Measurements from ENCODE around the gene MBTPS1. TPM values are rescaled to one million over a fixed set of nuclear protein-coding genes. Genes with fewer than 3 reads are reported as not detected.

The MBTPS1 gene
- total and polyA plus RNA-seq, 2 donors from 2014 or later: 45.5 to 91.7 TPM

- H3K36me3 ChIP-seq (ENCODE audit: control insufficient read depth in 2 of 3, insufficient read depth in 3 of 3, low read length in 3 of 3): peaks cover 4 to 80% (median 52%) of the 10 kb centered on the region in 3 donors
- H3K4me3 ChIP-seq (ENCODE audit: low read length in 3 of 3): no peak overlapping the region
- no peak for TF ChIP-seq CTCF (IDR thresholded peaks at IDR 0.05; ENCODE audit: borderline replicate concordance, extremely low read depth, insufficient read depth)
- DNase-seq (no peak), FAIRE-seq (no peak)
- intact Hi-C loops (cut with DNase I): loop anchor here (10.0 kb wide), 1 partner anchor 94 kb away; the partner anchor contains the start of gene NECAB2
- no peak overlapping the region for H3K27ac ChIP-seq (ENCODE audit: low read depth in 2 of 2, low read length in 2 of 2)
- no peaks in the 10 kb centered on the region for H3K9me3 ChIP-seq (ENCODE audit: control insufficient read depth in 2 of 3, insufficient read depth in 1 of 3, low read length in 3 of 3)
- H3K4me1 ChIP-seq (ENCODE audit: control insufficient read depth in 2 of 3, insufficient read depth in 2 of 3, low read depth in 1 of 3, low read length in 3 of 3): no peaks in the 10 kb centered on the region
- no peak overlapping the region for H3K9ac ChIP-seq (ENCODE audit: low read length in 3 of 3)
- no peaks in the 10 kb centered on the region for H3K27me3 ChIP-seq (ENCODE audit: control insufficient read depth, insufficient read depth, low read length)
These were observed 57.6 kb downstream of the MBTPS1 start for GRCh38 chr16:84059111-84059510.

- intact Hi-C loops (cut with DNase I): loop anchor here (10.0 kb wide), 1 partner anchor 94 kb away; the partner anchor contains the start of gene NECAB2
- no peak overlapping the region for H3K27ac ChIP-seq (ENCODE audit: low read depth in 2 of 2, low read length in 2 of 2)
- TF ChIP-seq CTCF (IDR thresholded peaks at IDR 0.05; ENCODE audit: borderline replicate concordance, extremely low read depth, insufficient read depth): no peak
- peaks cover 4 to 78% (median 51%) of the 10 kb centered on the region in 3 donors for H3K36me3 ChIP-seq (ENCODE audit: control insufficient read depth in 2 of 3, insufficient read depth in 3 of 3, low read length in 3 of 3)
- no peaks in the 10 kb centered on the region for H3K9me3 ChIP-seq (ENCODE audit: control insufficient read depth in 2 of 3, insufficient read depth in 1 of 3, low read length in 3 of 3)
- H3K4me3 ChIP-seq (ENCODE audit: low read length in 3 of 3): no peak overlapping the region
- DNase-seq (no peak), FAIRE-seq (no peak)
- H3K4me1 ChIP-seq (ENCODE audit: control insufficient read depth in 2 of 3, insufficient read depth in 2 of 3, low read depth in 1 of 3, low read length in 3 of 3): no peaks in the 10 kb centered on the region
- H3K9ac ChIP-seq (ENCODE audit: low read length in 3 of 3): no peak overlapping the region
- no peaks in the 10 kb centered on the region for H3K27me3 ChIP-seq (ENCODE audit: control insufficient read depth, insufficient read depth, low read length)
These were observed 58.1 kb downstream of the MBTPS1 start for GRCh38 chr16:84058664-84059063.

GRCh38 chr16:84058211-84058610 lies 58.5 kb downstream of the MBTPS1 start:
- FAIRE-seq (no peak), DNase-seq (no peak)
- H3K27me3 ChIP-seq (ENCODE audit: control insufficient read depth, insufficient read depth, low read length): no peaks in the 10 kb centered on the region
- H3K9ac ChIP-seq (ENCODE audit: low read length in 3 of 3): no peak overlapping the region
- no peak overlapping the region for H3K4me3 ChIP-seq (ENCODE audit: low read length in 3 of 3)
- intact Hi-C loops (cut with DNase I): loop anchor here (10.0 kb wide), 1 partner anchor 93 kb away; the partner anchor contains the start of gene NECAB2
- no peak for TF ChIP-seq CTCF (IDR thresholded peaks at IDR 0.05; ENCODE audit: borderline replicate concordance, extremely low read depth, insufficient read depth)
- H3K36me3 ChIP-seq (ENCODE audit: control insufficient read depth in 2 of 3, insufficient read depth in 3 of 3, low read length in 3 of 3): peaks cover 3 to 78% (median 52%) of the 10 kb centered on the region in 3 donors
- H3K4me1 ChIP-seq (ENCODE audit: control insufficient read depth in 2 of 3, insufficient read depth in 2 of 3, low read depth in 1 of 3, low read length in 3 of 3): no peaks in the 10 kb centered on the region
- no peaks in the 10 kb centered on the region for H3K9me3 ChIP-seq (ENCODE audit: control insufficient read depth in 2 of 3, insufficient read depth in 1 of 3, low read length in 3 of 3)
- H3K27ac ChIP-seq (ENCODE audit: low read depth in 2 of 2, low read length in 2 of 2): no peak overlapping the region

GRCh38 chr16:84056933-84057332 lies 59.8 kb downstream of the MBTPS1 start:
- peaks cover 0 to 79% (median 53%) of the 10 kb centered on the region in 3 donors for H3K36me3 ChIP-seq (ENCODE audit: control insufficient read depth in 2 of 3, insufficient read depth in 3 of 3, low read length in 3 of 3)
- no peak for TF ChIP-seq CTCF (IDR thresholded peaks at IDR 0.05; ENCODE audit: borderline replicate concordance, extremely low read depth, insufficient read depth)
- H3K27ac ChIP-seq (ENCODE audit: low read depth in 2 of 2, low read length in 2 of 2): no peak overlapping the region
- no peaks in the 10 kb centered on the region for H3K27me3 ChIP-seq (ENCODE audit: control insufficient read depth, insufficient read depth, low read length)
- intact Hi-C loops (cut with DNase I): loop anchor here (10.0 kb wide), 1 partner anchor 92 kb away; the partner anchor contains the start of gene NECAB2
- FAIRE-seq: no peak
- H3K4me3 ChIP-seq (ENCODE audit: low read length in 3 of 3): no peak overlapping the region
- no peaks in the 10 kb centered on the region for H3K4me1 ChIP-seq (ENCODE audit: control insufficient read depth in 2 of 3, insufficient read depth in 2 of 3, low read depth in 1 of 3, low read length in 3 of 3)
- no peaks in the 10 kb centered on the region for H3K9me3 ChIP-seq (ENCODE audit: control insufficient read depth in 2 of 3, insufficient read depth in 1 of 3, low read length in 3 of 3)
- no peak for DNase-seq
- H3K9ac ChIP-seq (ENCODE audit: low read length in 3 of 3): no peak overlapping the region

Measured in kidney (tissue), 14 donors.